HG03378 (cell line): ENCODE results near the gene CD82.

Experiments used
- ATAC-seq: cut with Tn5 transposase; IDR thresholded peaks from one replicate; pipeline ENCODE4 v1.9.1; 2021; ENCODE audit warnings: mild to moderate bottlenecking, moderate library complexity; ENCODE audit not compliant: unreplicated experiment

The CD82 gene

DNA sequence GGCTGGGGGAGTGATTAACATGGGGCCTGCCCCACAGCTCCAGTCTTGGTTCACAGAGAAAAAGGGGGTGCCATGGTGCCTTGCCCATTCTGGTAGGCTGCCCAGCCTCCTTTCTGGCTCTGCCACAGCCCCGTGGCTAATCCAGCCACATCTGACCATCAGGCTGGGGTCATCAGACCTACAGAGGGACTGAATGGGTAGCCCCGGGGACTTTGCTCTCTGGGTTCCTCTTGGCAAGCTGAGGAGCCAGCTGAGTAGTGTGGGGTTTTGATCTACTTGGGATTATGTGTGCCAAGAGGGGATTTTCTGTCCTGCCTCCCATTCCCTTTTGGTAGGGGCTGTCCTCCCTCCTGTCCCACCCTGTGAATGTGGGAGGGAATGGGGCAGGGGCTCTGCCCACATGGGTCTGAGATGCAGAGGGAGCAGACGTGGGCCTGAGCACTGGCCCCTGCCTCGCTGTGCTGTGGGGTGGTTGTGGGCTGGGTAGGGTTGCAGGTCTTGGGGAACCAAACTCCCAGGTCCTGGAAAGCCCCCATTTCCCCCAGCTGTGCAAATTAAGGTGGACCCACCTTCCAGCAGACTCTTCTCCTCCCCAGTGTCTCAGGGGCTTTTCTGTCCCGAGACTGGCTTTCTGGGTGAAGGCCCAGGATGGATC lies 32.0 kb downstream of the CD82 start:
- peak; percentile 1 for ATAC-seq

DNA sequence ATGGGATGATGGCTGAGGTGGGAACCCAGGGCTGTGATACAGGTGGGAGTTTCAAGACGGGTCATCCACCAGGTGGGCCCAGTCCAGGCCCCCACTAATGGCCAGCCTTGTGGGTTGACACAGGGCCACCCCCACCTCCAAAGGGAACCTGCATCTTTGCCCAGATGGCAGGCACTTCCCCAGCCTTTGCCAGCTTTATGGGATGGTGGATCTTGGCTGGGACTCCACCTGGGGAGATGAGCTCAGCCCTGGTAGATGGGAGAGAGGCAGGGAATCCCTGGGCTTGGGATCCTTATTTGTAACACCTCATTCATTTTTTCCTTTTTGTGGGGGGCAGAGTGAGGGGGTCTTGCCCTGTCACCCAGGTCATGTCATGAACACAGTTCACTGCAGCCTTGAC lies 33.4 kb downstream of the CD82 start:
- no peak for ATAC-seq

DNA sequence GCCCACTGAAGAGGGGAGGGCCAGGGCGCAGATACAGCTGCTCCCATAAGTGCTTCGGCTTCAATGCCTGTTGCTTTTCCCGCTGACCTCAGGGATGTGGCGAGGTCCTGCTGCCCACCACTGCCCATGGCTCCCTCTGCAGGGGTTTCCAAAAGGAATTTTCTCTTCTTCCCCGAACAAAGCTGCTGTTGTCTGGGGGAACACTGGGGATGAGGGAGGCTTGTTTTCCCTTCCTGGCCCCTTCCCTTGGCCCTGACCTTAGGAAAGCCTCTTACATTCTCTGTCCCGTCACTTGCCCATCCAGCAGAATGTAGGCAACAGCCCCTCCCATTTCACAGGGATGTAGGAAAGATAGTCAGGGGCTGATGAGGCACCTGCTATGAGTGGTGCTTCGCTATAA lies 34.8 kb downstream of the CD82 start:
- ATAC-seq, result no peak

DNA sequence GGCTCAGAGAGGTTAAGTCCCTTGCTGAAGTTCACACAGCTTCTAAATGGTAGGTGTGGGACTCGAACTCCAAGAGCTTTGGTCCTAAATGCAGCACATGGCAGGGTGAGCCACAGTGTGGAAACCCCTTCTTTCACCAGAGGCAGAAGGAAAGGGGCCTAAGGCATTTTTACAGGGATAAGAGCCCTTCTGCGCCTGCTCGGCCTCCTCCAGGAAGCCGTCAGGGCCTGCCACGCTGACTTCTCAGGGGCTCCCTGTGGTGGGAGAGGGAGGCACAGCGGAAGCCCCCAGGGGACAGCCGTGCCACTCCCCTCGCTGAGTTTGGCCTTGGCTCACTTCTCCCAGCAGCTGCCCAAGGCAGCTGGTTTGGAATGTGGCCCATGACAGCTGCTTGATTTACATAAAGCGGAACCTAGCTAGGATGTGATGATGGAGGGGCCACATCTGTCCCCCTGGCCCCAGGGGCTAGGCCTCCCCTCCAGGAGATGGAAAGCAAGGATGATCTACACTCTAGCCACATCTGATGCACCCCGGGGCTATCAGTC lies 35.4 kb downstream of the CD82 start:
- ATAC-seq, result peak; percentile 33

GRCh38 chr11:44601471-44602370 lies 36.3 kb downstream of the CD82 start:
- peak; percentile 46 for ATAC-seq

- no peak for ATAC-seq
Measured at GRCh38 chr11:44602891-44603310, 37.4 kb downstream of the CD82 start.

DNA sequence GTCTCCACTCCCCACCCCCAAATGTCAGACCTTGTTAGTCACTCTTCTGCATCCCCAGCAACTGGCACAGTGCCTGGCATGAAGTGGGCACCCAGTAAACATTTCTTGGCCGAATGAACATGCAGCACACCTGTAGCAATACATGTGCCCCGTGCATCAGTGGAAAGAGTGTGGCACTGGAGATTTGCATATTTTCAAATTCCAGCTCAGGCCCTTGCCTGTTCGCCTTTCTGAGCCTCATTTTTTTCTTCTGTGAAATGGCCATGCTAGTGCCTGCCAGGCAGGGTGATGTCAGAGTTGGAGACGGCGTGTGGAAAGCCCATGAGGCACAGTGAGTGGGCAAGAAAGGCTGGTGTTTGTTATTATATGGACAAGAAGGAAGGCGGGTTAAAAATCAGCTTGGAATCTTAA lies 38.7 kb downstream of the CD82 start:
- no peak for ATAC-seq

DNA sequence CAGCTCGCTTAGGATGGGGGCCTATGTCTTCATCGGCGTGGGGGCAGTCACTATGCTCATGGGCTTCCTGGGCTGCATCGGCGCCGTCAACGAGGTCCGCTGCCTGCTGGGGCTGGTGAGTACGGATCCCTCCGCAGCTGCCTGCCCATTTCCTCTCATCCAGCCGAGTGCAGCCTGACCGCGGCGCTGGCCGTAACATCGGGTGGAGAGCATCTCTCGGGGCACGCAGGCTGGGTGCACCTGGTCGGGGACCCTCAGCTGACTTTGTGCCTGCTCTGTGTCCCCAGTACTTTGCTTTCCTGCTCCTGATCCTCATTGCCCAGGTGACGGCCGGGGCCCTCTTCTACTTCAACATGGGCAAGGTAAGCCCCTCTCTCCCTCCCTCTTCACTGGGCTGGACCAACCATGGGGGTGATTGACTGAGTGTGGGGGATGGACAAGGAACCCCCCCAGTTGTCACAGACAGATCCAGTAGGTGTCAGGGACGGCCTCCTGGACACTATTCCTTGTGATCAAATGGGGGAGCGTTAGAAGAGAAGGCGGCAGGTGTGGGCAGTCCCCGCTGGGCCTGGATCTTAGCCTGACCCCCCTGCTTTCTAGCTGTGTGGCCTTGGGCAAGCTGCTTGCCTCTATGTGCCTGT lies 39.7 kb downstream of the CD82 start:
- ATAC-seq, result no peak

DNA sequence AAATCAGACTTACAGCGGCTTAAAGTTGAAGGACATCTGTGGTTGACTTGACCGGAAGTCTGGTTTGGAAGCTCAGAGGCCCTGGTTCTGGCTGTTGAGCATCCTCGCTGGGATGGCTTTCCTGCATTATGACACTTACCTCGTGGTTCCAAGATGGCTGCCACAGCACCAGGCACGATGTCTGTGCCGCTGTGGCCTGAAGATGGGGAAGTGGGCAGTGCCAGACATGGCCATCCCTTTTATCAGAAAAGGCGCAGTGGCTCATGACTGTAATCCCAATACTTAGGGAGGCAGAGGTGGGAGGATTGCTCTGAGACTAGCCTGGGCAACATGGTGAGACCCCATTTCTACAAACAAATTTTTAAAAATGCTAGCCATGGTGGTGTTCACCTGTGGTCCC lies 40.5 kb downstream of the CD82 start:
- no peak for ATAC-seq

- ATAC-seq, result no peak
Measured at GRCh38 chr11:44606472-44606871, 41.0 kb downstream of the CD82 start.

GRCh38 chr11:44607319-44607962 lies 42.0 kb downstream of the CD82 start:
- ATAC-seq, result no peak

DNA sequence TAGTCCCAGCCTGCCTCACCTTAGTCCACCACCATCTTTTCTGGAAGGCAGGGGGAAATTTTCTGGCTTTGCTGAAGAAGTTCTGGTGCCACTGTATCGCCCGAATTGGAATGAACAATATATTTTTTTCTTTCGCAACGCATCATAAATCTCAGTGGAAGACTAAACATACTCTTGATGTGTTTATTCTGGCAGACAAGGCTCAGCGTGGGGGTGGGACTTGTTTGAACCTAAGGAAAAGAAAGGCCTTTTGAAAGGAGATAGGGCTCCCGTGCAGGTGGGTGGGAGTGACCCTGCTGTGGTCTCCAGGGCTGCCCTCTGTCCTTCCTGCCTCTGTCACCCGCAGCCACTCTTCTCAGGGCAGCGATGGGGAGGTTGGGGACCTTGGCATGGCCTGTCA lies 42.5 kb downstream of the CD82 start:
- no peak for ATAC-seq

GRCh38 chr11:44608651-44608990 lies 43.2 kb downstream of the CD82 start:
- no peak for ATAC-seq

- ATAC-seq, result peak; percentile 57
Measured at GRCh38 chr11:44608991-44609782, 43.7 kb downstream of the CD82 start.

DNA sequence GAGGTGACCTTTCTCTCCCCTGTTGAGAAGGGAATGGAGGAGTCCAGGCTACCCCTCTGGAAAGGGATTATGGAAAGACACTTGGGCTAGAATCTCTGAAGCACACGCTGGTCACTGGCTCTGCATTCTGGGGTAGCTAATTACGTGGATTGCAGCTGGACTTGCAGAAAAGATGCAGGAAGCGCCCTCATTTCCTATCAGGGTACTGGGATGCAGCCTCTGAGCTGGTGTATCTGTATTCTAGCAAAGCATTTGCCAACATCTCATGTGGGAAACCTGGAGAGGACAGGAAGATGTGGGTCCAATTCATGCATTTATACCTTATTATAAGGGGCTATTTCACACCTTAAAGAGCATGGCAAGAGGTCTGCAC lies 44.3 kb downstream of the CD82 start:
- no peak for ATAC-seq

GRCh38 chr11:44610186-44610955 lies 44.9 kb downstream of the CD82 start:
- no peak for ATAC-seq

DNA sequence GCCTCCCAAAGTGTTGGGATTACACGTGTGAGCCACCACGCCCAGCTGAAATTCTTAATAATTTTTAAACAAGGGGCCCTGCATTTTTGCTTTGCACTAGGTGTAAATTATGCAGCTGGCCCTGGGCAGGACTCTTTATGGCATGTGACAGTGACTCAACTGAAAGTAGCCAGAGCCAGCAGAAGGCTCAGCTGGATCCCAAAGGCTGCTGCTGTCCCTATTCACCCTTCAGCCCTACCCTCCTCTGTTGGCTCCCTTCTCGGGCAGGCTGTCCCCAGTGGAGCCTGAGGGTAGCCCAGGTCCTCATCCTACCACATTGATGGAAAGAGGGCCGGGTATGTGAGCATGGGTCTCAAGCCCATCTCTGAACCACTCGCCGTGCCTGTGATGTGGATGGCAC lies 45.6 kb downstream of the CD82 start:
- ATAC-seq, result no peak

GRCh38 chr11:44611687-44612434 lies 46.4 kb downstream of the CD82 start:
- ATAC-seq, result peak; percentile 37

- peak; percentile 22 for ATAC-seq
Measured at GRCh38 chr11:44613153-44613552, 47.7 kb downstream of the CD82 start.
